Spleen (tissue), 7 donors: ENCODE measurements around the gene CHRNE.

Experiments
- CTCF ChIP-seq, 11 experiments: fragments of 200-600 bp in 7 of 11; fragments of 450-650 bp in 4 of 11; sonication (generic) in 4 of 11; IDR thresholded peaks in 8 of 11; conservative IDR thresholded peaks in 3 of 11; 1 replicate in 7 of 11; 2 replicates in 4 of 11; pipeline versions ENCODE4 v1.4.0 to v1.8.0; 2016 to 2021; ENCODE audit warnings: antibody characterized with exemption in 11 of 11, inconsistent platforms in 4 of 11, mild to moderate bottlenecking in 1 of 11
- POLR2A ChIP-seq, 3 donors: fragments of 450-650 bp; IDR thresholded peaks; one replicate each; pipeline ENCODE4 v1.5.1; 2017; ENCODE audit warnings: antibody characterized with exemption in 3 of 3, mild to moderate bottlenecking in 1 of 3
- donor health status: DM: no; HTN: no; CAD: no; lungs with moderate emphysema.
- donor health status: DM: no; HTN: no; CAD: no.
- donor health status: DM: no; HTN: no; CAD: no.

- TF ChIP-seq POLR2A (IDR thresholded peaks at IDR 0.05), result no peak
- no peak for TF ChIP-seq CTCF (IDR thresholded peaks at IDR 0.05 in 8 of 11, conservative IDR thresholded peaks at IDR 0.05 in 3 of 11)
These were observed 46.0 kb upstream of the CHRNE start for GRCh38 chr17:4948931-4949320.
